ENCODE results near the gene CPSF4.

Gene CPSF4

DNA sequence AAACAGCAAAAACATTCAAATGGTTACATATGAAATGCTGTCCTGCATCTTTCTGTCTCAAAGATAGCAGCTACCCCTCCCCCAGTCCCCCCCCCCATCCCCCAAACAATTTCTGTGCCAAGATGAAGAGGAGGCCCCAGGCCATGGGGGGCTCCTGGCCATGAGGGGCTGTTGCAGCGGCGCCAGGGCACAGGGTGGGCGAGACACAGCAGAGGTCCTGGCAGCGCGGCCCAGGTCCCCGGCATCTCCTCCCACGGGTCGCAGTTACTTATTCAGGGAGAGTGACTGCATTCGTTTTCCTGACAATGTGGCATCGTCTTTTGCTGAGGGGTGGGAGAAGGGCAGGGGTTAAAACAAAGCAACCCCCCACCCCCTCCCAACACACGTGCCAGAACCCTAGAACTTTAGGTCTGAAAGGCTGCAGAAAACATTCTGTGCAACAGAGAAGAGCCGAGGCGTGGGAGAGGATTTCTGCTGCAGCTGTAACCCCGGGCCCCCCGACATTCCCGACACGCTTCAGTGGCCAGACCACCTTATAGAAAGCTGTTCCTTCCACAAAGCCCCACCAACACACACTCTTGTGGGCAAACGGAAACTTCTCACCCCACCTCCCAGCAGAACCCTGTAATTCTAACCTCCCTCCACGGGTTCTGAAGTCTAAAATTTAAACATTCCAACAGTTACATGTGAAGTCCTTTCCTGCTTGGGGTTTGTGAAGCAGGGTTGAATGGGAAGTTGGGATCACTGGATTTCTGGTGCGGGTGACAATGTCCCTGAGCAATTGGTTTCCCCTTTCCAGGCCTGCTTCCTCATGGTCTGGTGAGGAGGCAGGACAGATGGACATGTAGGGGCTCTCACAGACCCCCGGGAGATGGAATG, 42.1 kb upstream of the CPSF4 start:
- Histone ChIP-seq H3K27me3 (ENCODE audit: insufficient read depth, low read depth) (no peaks in the 10 kb centered on the region), H3K36me3 (ENCODE audit: insufficient read depth) (peaks cover 7% of the 10 kb centered on the region; the same call in 1 of the 2 replicates), H3K4me3 (IDR thresholded peaks at IDR 0.05; ENCODE audit: insufficient read depth, low read depth, low read length) (no peak overlapping the region)

GRCh38 chr7:99397297-99397983, 41.3 kb upstream of the CPSF4 start:
- no peak overlapping the region; the same call in 1 of the 2 replicates for H3K27ac ChIP-seq
- H3K9ac ChIP-seq: no peak overlapping the region

More for the DNA sequence above, 42.1 kb upstream of the CPSF4 start:
- no peak overlapping the region for H3K27ac ChIP-seq
- H2AFZ ChIP-seq (ENCODE audit: low read depth): no peak overlapping the region
- H3K4me2 ChIP-seq: no peak overlapping the region
- H4K20me1 ChIP-seq (ENCODE audit: insufficient read depth): 0 out of 2 replicates have a peak, but pooled peaks cover 3% of the 10 kb centered on the region
- no peak overlapping the region for H3K9ac ChIP-seq
- H3K79me2 ChIP-seq (ENCODE audit: insufficient read depth, low read depth): no peaks in the 10 kb centered on the region; the same call in 1 of the 2 replicates
- TF ChIP-seq CTCF (conservative IDR thresholded peaks at IDR 0.05; ENCODE audit: low read depth, low read length): no peak
- H3K4me1 ChIP-seq (ENCODE audit: low read depth, poor library complexity, severe bottlenecking): peaks cover 20% of the 10 kb centered on the region

GRCh38 chr7:99398891-99399445, 39.8 kb upstream of the CPSF4 start:
- Histone ChIP-seq H3K4me2 (no peak overlapping the region), H4K20me1 (ENCODE audit: insufficient read depth) (0 out of 2 replicates have a peak, but pooled peaks cover 3% of the 10 kb centered on the region), H3K4me3 (IDR thresholded peaks at IDR 0.05; ENCODE audit: insufficient read depth, low read depth, low read length) (no peak overlapping the region), H3K27me3 (ENCODE audit: insufficient read depth, low read depth) (no peaks in the 10 kb centered on the region), H3K36me3 (ENCODE audit: insufficient read depth) (peaks cover 8% of the 10 kb centered on the region; the same call in 1 of the 2 replicates), H2AFZ (ENCODE audit: low read depth) (no peak overlapping the region), H3K4me1 (ENCODE audit: low read depth, poor library complexity, severe bottlenecking) (no peaks in the 10 kb centered on the region), H3K79me2 (ENCODE audit: insufficient read depth, low read depth) (peaks cover 4% of the 10 kb centered on the region; the same call in 1 of the 2 replicates), H3K9ac (no peak overlapping the region), H3K27ac (no peak overlapping the region; the same call in 1 of the 2 replicates)
- no peak for TF ChIP-seq CTCF (conservative IDR thresholded peaks at IDR 0.05; ENCODE audit: low read depth, low read length)

More at GRCh38 chr7:99397297-99397983, 41.3 kb upstream of the CPSF4 start:
- H3K4me2 ChIP-seq: no peak overlapping the region
- H3K27me3 ChIP-seq (ENCODE audit: insufficient read depth, low read depth): no peaks in the 10 kb centered on the region
- H3K4me3 ChIP-seq (IDR thresholded peaks at IDR 0.05; ENCODE audit: insufficient read depth, low read depth, low read length): no peak overlapping the region
- no peak for TF ChIP-seq CTCF (conservative IDR thresholded peaks at IDR 0.05; ENCODE audit: low read depth, low read length)
- H3K36me3 ChIP-seq (ENCODE audit: insufficient read depth): peaks cover 8% of the 10 kb centered on the region; the same call in 1 of the 2 replicates
- H4K20me1 ChIP-seq (ENCODE audit: insufficient read depth): 0 out of 2 replicates have a peak, but pooled peaks cover 3% of the 10 kb centered on the region
- no peak overlapping the region for H2AFZ ChIP-seq (ENCODE audit: low read depth)
- H3K4me1 ChIP-seq (ENCODE audit: low read depth, poor library complexity, severe bottlenecking): peaks cover 12% of the 10 kb centered on the region
- no peaks in the 10 kb centered on the region; the same call in 1 of the 2 replicates for H3K79me2 ChIP-seq (ENCODE audit: insufficient read depth, low read depth)

DNA sequence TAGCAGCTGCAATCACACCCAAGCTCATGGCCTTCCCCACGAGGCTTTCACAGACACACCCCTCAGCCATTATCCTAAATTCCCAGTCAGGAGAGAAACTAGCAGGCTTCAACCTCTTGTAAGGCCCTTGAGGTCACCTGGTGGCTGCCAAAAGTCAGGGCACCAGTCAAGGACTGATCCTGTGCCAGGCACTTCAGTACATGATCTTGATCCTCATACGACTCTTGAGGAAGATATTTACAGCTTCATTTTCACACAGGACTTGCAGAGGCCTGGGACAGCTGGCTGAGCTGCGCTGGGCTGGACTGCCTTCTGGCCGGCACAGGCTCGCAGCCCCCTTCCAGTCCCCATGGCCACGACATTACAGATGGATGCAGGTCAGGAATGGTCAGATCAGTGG, 39.1 kb upstream of the CPSF4 start:
- no peak for TF ChIP-seq CTCF (conservative IDR thresholded peaks at IDR 0.05; ENCODE audit: low read depth, low read length)
- H3K9ac ChIP-seq: no peak overlapping the region
- H4K20me1 ChIP-seq (ENCODE audit: insufficient read depth): peaks cover 3% of the 10 kb centered on the region; the same call in 1 of the 2 replicates
- peaks cover 10% of the 10 kb centered on the region; the same call in 1 of the 2 replicates for H3K79me2 ChIP-seq (ENCODE audit: insufficient read depth, low read depth)
- no peaks in the 10 kb centered on the region for H3K27me3 ChIP-seq (ENCODE audit: insufficient read depth, low read depth)
- no peak overlapping the region for H3K4me2 ChIP-seq
- peaks cover 8% of the 10 kb centered on the region; the same call in 1 of the 2 replicates for H3K36me3 ChIP-seq (ENCODE audit: insufficient read depth)
- H2AFZ ChIP-seq (ENCODE audit: low read depth): no peak overlapping the region
- no peak overlapping the region for H3K4me3 ChIP-seq (IDR thresholded peaks at IDR 0.05; ENCODE audit: insufficient read depth, low read depth, low read length)
- no peak overlapping the region; the same call in 1 of the 2 replicates for H3K27ac ChIP-seq
- H3K4me1 ChIP-seq (ENCODE audit: low read depth, poor library complexity, severe bottlenecking): no peaks in the 10 kb centered on the region
